A673 (cell line): Measurements from ENCODE around the gene ABLIM3.

Experiments
- CTCF ChIP-seq: fragments of 300-800, 200-600 bp; sonication (generic); conservative IDR thresholded peaks from 2 replicates; pipeline ENCODE4 v1.5.1; 2017; ENCODE audit warnings: low read depth, mild to moderate bottlenecking, antibody characterized with exemption, low read length, moderate library complexity, mixed read lengths
- EZH2 ChIP-seq: fragments of 200-600 bp; sonication (generic); IDR thresholded peaks from 2 replicates; pipeline ENCODE4 v1.6.1; 2017; ENCODE audit warnings: borderline replicate concordance, low read depth, mild to moderate bottlenecking, mixed read lengths, antibody characterized with exemption, low read length; ENCODE audit not compliant: poor library complexity, severe bottlenecking

- TF ChIP-seq CTCF (no peak), EZH2 (no peak)
Observed at GRCh38 chr5:149277801-149278200, 136.5 kb downstream of the ABLIM3 start.
